Adrenal gland (tissue), 12 donors: Measurements from ENCODE around the gene ACSF3. TPM values are rescaled to one million over a fixed set of nuclear protein-coding genes. Genes with fewer than 3 reads are reported as not detected.

ENCODE experiments used
- DNase-seq, 7 donors: peaks; one replicate each; pipeline ENCODE4 v3.0.0-alpha.2; 2019 to 2020
- H3K27ac ChIP-seq, 5 donors: fragments of 200-600 bp; sonication (generic) in 4 of 5; 1 replicate in 3 of 5; 2 replicates in 2 of 5; pipeline versions ENCODE4 v1.5.1 to v1.8.0; 2016 to 2020; ENCODE audit warnings: mild to moderate bottlenecking in 1 of 5
- H3K27me3 ChIP-seq: fragments of 200-600 bp; 2 replicates; pipeline ENCODE4 v1.8.0; 2021
- H3K36me3 ChIP-seq, 2 donors: fragments of 200-600 bp; replicated peaks in 1 of 2; 1 replicate in 1 of 2; 2 replicates in 1 of 2; pipeline versions ENCODE4 v1.5.1 to v1.8.0; 2018 to 2022
- H3K4me1 ChIP-seq, 2 donors: fragments of 200-600 bp; replicated peaks in 1 of 2; 1 replicate in 1 of 2; 2 replicates in 1 of 2; pipeline versions ENCODE4 v1.5.1 to v1.8.0; 2018 to 2021
- H3K4me3 ChIP-seq, 4 donors: fragments of 200-600 bp; sonication (generic) in 3 of 4; one replicate each; pipeline ENCODE4 v1.5.1; 2016 to 2018
- H3K9me3 ChIP-seq, 3 donors: fragments of 200-600 bp; sonication (generic) in 1 of 3; replicated peaks in 1 of 3; 1 replicate in 2 of 3; 2 replicates in 1 of 3; pipeline versions ENCODE4 v1.5.1 to v1.8.0; 2016 to 2021
- POLR2A ChIP-seq, 2 donors: fragments of 450-650 bp; IDR thresholded peaks; one replicate each; pipeline ENCODE4 v1.6.1; 2017; ENCODE audit warnings: antibody characterized with exemption in 2 of 2, mild to moderate bottlenecking in 2 of 2, moderate library complexity in 1 of 2
- WGBS, 4 donors: extraction: QIAGEN DNeasy Blood & Tissue Kit in 2 of 4; methylation state at CpG; one replicate each; pipeline versions ENCODE4 v1.1.5 to v1.1.7; 2013 to 2017; 5-methylcytosine and 5-hydroxymethylcytosine counted together
- intact Hi-C, 2 donors: fragments of 100-400 bp; cut with DNase I; formaldehyde crosslinking; loops; one replicate each; pipeline versions ENCODE4 v1.14.1 to v1.15.0; 2022 to 2023
- polyA plus RNA-seq, 3 donors: library from polyadenylated mRNA; stranded (reverse); fragments of 200-250 nt in 2 of 3; fragments of 350-450 nt in 1 of 3; fragmentation: Illumina TruSeq in 1 of 3; extraction: RNeasy Lipid Tissue Mini Kit (QIAGEN cat#74804) in 1 of 3; gene quantifications; one replicate each; pipeline ENCODE4 v1.2.3, GENCODE V29; 2013 to 2014
- total RNA-seq, 9 donors: library from RNA; depleted of rRNA in 4 of 9; stranded (reverse); fragments of >200 nt in 4 of 9; fragments of 120-200 nt in 1 of 9; fragmentation: NEBNext Ultra II Directional in 1 of 9; extraction: Animal tissue kit (Norgen Biotek cat#: 25700) in 1 of 9; gene quantifications; one replicate each; pipeline versions ENCODE4 v1.1.0 to v1.2.4, GENCODE V29; 2013 to 2023
- TF ChIP-seq, protein P1 (sequence below), 6 experiments: fragments of 450-650 bp in 4 of 6; fragments of 200-600 bp in 2 of 6; sonication (generic) in 1 of 6; IDR thresholded peaks; 1 replicate in 5 of 6; 2 replicates in 1 of 6; pipeline versions ENCODE4 v1.5.1 to v1.8.0; 2016 to 2021; ENCODE audit warnings: antibody characterized with exemption in 6 of 6, mild to moderate bottlenecking in 2 of 6, moderate library complexity in 1 of 6
- donor health status: healthy with polysubstance abuse.
- donor health status: Bipolar disorder and iron deficiency.
- donor health status: DM: yes; HTN: yes; CAD: no.
- donor health status: DM: no; HTN: no; CAD: no.
- donor health status: DM: no; HTN: no; CAD: no.
- donor health status: DM: yes; HTN: yes; CAD: no.

ACSF3 gene
- total and polyA plus RNA-seq, 12 donors = 32.4 to 90.3 (median 57.0) TPM

DNA sequence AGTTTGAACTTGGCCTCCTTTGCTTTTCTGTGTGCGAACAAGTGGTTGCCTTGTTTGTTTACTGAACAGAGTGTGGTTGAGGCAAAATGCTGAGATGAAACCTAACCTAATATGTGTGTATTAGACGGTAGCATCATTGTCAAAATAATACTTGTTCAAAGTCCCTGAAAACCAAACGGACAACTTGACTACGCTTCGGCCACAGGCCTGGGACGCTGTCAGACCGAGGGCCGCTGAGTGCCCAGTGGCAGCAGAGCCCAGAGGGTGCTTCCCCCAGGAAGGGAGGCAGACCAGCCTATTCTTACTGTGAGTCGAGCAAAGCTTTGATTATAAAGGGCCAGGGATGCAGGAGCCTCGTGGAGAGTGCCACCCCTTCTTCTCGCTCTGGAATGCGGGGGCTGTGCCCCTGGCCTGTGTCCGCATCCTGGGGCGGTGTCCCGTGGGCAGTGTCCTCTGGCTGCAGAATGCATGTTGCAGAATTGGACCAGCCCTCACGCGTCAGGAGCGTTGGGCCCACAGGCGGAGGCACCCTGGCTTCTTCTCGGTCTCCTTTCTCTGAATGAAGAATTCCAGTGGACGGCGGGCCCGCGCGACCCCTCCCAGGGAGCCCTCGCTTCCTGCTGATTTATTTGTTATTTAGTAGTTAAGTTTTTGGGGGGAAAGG is 5.2 kb downstream of the ACSF3 start:
- peaks cover 17 to 30% of the 10 kb centered on the region in 2 donors for H3K4me1 ChIP-seq
- no peak overlapping the region for H3K4me3 ChIP-seq
- intact Hi-C loops = loop anchor here in 1 of 2 donors (10.0 kb wide), 1 partner anchor 66 kb away; no protein-coding TSS in a partner anchor
- TF ChIP-seq, protein P1, sequence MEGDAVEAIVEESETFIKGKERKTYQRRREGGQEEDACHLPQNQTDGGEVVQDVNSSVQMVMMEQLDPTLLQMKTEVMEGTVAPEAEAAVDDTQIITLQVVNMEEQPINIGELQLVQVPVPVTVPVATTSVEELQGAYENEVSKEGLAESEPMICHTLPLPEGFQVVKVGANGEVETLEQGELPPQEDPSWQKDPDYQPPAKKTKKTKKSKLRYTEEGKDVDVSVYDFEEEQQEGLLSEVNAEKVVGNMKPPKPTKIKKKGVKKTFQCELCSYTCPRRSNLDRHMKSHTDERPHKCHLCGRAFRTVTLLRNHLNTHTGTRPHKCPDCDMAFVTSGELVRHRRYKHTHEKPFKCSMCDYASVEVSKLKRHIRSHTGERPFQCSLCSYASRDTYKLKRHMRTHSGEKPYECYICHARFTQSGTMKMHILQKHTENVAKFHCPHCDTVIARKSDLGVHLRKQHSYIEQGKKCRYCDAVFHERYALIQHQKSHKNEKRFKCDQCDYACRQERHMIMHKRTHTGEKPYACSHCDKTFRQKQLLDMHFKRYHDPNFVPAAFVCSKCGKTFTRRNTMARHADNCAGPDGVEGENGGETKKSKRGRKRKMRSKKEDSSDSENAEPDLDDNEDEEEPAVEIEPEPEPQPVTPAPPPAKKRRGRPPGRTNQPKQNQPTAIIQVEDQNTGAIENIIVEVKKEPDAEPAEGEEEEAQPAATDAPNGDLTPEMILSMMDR (IDR thresholded peaks at IDR 0.05) = no peak
- no peak for TF ChIP-seq POLR2A (IDR thresholded peaks at IDR 0.05)
- no peak overlapping the region for H3K27ac ChIP-seq
- H3K36me3 ChIP-seq = peaks cover 0 to 32% of the 10 kb centered on the region in 2 donors
- DNase-seq = no peak
- WGBS, 4 donors = 89 to 93% (median 92%) methylated on average over 23 to 26 of the region's 26 CpGs
- H3K9me3 ChIP-seq = no peaks in the 10 kb centered on the region
- no peaks in the 10 kb centered on the region for H3K27me3 ChIP-seq

DNA sequence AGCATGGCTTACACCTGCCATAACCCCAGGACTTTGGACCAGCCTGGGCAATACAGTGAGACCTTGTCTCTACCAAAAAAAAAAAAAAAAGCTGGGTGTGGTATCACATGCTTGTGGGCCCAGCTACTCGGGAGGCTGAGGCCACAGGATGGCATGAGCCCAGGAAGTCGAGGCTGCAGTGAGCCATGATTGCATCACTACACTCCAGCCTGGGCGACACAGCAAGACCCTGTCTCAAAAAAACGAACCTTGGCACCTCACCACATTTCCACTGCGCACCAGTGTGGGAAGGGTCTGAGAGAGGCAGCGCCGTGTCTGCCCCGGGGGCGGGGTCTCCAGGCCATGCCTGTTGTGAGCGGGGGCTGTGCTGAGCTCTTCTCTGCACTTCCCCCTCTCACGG is 6.3 kb downstream of the ACSF3 start:
- H3K9me3 ChIP-seq = no peaks in the 10 kb centered on the region
- no peak for TF ChIP-seq POLR2A (IDR thresholded peaks at IDR 0.05)
- TF ChIP-seq, protein P1 (IDR thresholded peaks at IDR 0.05) = no peak
- peaks cover 9 to 22% of the 10 kb centered on the region in 2 donors for H3K4me1 ChIP-seq
- no peak overlapping the region for H3K4me3 ChIP-seq
- H3K36me3 ChIP-seq = peaks cover 0 to 42% of the 10 kb centered on the region in 2 donors
- peak in 2 of 7 donors; percentile 16 to 64 for DNase-seq
- H3K27ac ChIP-seq = no peak overlapping the region
- 58 to 76% (median 61%) methylated on average over 5 to 11 of the region's 11 CpGs for WGBS, 4 donors
- H3K27me3 ChIP-seq = no peaks in the 10 kb centered on the region
- intact Hi-C loops = loop anchor here in 1 of 2 donors (10.0 kb wide), 1 partner anchor 65 kb away; no protein-coding TSS in a partner anchor

GRCh38 chr16:89100601-89101302 is 7.1 kb downstream of the ACSF3 start:
- Histone ChIP-seq H3K9me3 (no peaks in the 10 kb centered on the region), H3K36me3 (peaks cover 0 to 51% of the 10 kb centered on the region in 2 donors), H3K27me3 (no peaks in the 10 kb centered on the region), H3K4me1 (peaks cover under 1 to 13% of the 10 kb centered on the region in 2 donors), H3K4me3 (no peak overlapping the region), H3K27ac (no peak overlapping the region)
- intact Hi-C loops = no loop called here
- DNase-seq = no peak
- WGBS, 4 donors = 89 to 93% (median 93%) methylated on average over 13 to 42 of the region's 42 CpGs
- no peak for TF ChIP-seq POLR2A (IDR thresholded peaks at IDR 0.05)
- TF ChIP-seq, protein P1 (IDR thresholded peaks at IDR 0.05) = no peak

- intact Hi-C loops = no loop called here
- TF ChIP-seq, protein P1 (IDR thresholded peaks at IDR 0.05) = no peak
- no peak for TF ChIP-seq POLR2A (IDR thresholded peaks at IDR 0.05)
- Histone ChIP-seq H3K27ac (no peak overlapping the region), H3K27me3 (no peaks in the 10 kb centered on the region), H3K36me3 (peaks cover 0 to 54% of the 10 kb centered on the region in 2 donors), H3K9me3 (no peaks in the 10 kb centered on the region), H3K4me1 (peaks cover 0 to 9% of the 10 kb centered on the region in 2 donors), H3K4me3 (no peak overlapping the region)
- no peak for DNase-seq
- 88 to 96% (median 91%) methylated on average over 21 to 37 of the region's 37 CpGs for WGBS, 4 donors
These were observed 7.8 kb downstream of the ACSF3 start for GRCh38 chr16:89101303-89102040.
